Measurements from ENCODE around the gene PKD1.
"Not testable (repeated sequence)": the region's sequence is repeated elsewhere in the genome, so short reads cannot be mapped to it uniquely, and the experiment has no call there.

The PKD1 gene

DNA sequence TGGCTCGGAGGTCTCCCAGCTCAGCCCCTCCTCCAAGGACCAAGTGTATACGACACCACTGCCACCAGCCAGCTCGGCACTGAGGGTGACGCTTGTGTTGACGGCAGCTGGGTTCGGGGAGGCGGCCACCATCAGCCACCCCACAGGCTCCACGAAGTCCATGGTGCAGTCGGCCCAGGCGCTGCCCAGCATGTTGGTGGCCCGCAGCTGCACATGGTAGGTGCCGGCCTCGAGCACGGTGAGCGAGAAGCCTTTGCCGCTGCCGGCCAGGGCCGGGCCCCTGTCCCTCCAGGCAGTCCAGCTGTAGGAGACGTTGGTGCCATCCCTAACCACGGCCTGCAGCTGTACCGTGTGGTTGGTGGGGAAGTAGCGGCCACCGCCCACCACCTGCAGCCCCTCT lies 25.8 kb downstream of the PKD1 start:
- H3K4me3 ChIP-seq (ENCODE audit: low read depth, low read length); DNase-seq (ENCODE audit: low read depth): not testable (repeated sequence)

DNA sequence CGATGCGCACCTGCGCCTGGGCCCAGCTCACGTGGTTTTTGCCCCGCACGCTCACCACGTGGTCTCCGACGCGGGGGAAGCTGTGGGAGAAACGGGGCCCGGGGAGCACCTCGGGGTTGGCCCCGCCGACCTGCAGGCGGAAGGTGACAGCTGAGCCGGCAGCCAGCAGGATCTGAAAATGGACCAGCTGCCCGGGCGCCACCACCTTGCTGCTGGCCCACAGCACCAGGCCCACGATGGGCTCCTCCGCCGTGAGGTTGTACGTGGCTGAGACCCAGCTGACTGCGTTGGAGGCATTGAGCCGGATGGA lies 26.5 kb downstream of the PKD1 start:
- DNase-seq (ENCODE audit: low read depth); H3K4me3 ChIP-seq (ENCODE audit: low read depth, low read length): not testable (repeated sequence)

DNA sequence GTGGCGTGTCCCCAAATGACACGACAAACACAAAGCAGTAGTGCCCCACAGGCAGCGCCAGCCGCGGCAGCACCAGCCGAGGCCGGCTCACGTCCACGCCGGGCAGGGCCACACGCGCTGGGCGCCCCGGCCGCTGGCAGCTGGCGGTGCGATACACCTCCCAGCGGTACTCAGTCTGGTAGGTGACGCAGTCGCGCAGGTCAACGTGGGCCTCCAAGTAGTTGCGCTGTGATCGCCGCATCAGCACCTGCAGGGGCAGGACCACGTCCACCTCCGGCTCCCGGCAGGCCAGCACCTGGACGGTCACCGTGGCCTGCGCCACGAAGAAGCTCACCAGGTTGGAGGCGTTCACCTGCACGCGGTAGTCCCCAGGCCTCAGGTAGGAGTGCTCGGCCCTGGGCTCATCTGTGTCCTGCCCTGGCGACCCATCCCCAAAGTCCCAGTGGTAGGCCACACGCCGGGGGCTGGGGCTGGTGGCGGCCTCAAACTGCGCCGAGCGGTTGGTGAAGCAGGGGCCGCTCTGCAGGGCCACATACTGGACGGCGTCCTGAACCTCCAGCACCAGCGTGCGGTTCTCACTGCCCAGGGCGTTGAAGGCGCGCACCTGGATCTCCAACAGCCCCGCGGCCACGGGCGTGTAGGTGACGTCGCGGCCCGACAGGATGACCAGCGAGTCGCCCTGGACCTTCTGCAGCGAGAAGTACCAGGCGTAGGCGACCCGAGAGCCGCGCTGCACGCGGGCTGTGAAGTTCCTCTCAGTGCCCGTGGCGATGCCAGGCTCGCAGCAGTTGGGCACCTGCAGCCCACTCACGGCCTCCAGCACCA lies 27.0 kb downstream of the PKD1 start:
- DNase-seq (ENCODE audit: low read depth); H3K4me3 ChIP-seq (ENCODE audit: low read depth, low read length): not testable (repeated sequence)

DNA sequence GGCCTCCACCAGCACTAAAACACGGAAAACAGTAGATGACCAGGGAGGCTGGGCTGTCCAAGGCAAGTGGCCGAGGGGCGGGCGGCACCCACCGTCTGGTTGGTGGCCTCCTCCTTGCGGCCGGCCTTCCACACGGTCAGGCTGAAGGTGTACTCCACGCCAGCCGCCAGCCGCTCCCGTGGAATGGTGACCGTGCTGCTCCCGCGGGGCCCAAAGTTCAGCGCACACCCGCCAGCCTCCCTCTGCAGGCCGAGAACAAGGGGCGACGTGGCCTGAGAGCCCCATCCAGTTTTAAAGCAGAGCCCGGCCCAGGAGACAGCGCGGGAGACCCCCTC lies 27.9 kb downstream of the PKD1 start:
- DNase-seq (ENCODE audit: low read depth); H3K4me3 ChIP-seq (ENCODE audit: low read depth, low read length): not testable (repeated sequence)

DNA sequence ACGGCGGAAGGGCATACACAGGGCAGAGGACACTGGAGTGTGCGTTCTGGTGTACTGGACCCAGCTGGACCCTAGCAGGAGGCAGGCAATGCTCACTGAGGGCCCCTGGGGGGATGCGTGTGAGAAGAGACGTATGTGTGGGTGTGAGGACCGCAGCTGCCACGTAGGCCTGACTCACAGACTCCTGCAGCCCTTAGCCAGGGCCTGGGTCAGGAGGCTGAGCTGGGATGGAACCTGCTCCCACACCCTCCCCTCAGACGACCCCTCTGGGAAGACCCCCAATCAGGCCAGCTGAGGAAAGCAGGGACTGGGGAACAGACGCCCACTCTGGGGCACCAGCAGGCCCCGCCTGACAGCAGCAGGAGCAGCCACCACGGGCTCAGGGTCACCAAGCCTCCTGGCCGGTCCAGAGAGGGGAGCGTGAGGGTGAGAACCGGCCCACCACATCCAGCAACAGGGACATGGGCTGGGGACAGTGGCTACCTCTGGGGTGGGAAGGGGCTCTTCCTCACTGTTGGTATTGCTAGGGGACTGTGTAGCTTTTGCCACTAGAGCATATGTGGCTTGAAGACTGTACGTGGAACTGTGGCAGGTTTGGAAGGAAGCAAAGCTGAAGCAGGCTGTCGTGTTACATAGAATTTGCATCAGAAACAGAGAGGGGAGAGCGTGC lies 28.4 kb downstream of the PKD1 start:
- not testable (repeated sequence) for H3K4me3 ChIP-seq (ENCODE audit: low read depth, low read length); DNase-seq (ENCODE audit: low read depth)

DNA sequence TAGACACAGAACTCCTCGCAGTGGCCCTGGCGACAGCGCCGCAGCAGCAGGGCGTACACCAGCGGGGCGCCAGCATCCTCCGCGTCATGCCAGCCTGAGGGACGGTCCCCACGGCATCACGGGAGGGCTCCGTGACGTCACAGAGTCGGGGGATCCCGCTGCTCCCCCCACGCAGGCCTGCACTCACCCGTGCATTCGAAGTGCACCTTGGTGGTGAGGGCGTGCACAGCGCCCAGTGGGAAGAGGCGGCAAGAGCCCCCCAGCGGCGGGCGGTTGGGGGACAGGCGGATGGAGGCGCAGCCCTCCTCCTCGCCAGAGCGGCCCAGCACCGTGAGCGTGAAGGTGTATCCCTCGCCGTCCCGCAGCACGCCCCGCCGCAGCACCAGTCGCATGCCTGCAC lies 29.5 kb downstream of the PKD1 start:
- not testable (repeated sequence) for DNase-seq (ENCODE audit: low read depth); H3K4me3 ChIP-seq (ENCODE audit: low read depth, low read length)

DNA sequence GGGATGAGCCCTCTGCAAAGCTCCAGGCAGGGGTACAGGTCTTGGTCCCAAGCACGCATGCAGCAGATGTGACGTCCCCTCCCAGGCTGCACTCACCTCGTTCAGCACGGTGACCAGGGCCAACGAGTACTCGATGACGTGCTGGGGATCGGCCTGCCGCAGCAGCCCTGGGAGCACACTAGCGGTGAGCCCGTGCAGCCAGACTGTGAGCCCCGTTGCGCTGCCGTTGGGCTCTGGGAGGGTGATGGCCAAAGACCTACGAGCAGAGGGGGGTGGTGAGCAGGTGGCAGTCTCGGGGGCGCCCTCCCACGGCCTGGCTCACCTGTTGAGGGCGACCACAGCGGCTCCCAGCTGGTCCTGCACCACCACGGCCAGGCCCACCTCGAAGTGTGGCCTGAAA lies 29.9 kb downstream of the PKD1 start:
- DNase-seq (ENCODE audit: low read depth): not testable (repeated sequence)

DNA sequence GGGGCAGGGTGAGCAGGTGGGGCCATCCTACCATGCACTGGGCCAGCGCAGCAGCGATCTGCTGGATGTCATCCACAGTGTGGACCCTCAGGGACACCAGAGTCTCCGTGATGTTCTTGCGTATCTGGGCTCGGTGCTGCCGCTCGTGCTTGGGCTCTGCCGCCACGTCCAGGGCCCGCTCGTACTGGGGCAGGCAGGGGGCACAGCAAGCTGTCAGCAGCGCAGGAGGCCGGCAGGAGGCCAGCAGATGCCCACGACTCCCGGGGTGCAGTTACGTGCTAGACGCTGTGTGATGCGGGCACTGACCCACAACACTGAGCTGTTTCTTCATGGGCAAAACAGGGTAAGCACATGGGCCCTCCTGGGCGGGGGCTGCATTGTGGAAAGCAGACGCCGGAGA lies 30.4 kb downstream of the PKD1 start:
- DNase-seq (ENCODE audit: low read depth); H3K4me3 ChIP-seq (ENCODE audit: low read depth, low read length): not testable (repeated sequence)

More for the DNA sequence above, 29.9 kb downstream of the PKD1 start:
- not testable (repeated sequence) for H3K4me3 ChIP-seq (ENCODE audit: low read depth, low read length)

DNA sequence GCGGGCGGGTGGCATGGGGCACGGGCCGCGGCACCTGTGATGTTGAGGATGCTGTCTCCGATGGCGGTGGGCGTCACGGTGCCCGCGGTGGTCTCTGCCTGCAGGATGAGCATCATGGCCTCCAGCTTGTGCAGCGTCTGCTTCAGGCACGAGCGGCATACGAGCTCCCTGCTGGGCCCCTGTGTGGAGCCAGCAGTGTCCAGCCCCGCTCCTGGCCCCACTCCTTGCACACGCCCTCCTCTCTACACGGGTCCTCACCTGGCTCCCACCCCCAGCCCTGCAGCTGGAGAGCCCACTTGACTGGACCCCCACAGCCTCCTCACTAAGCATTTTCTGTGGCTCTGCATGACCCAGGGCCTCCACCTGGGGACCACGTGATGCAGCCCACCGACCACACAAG lies 31.2 kb downstream of the PKD1 start:
- not testable (repeated sequence) for H3K4me3 ChIP-seq (ENCODE audit: low read depth, low read length); DNase-seq (ENCODE audit: low read depth)

DNA sequence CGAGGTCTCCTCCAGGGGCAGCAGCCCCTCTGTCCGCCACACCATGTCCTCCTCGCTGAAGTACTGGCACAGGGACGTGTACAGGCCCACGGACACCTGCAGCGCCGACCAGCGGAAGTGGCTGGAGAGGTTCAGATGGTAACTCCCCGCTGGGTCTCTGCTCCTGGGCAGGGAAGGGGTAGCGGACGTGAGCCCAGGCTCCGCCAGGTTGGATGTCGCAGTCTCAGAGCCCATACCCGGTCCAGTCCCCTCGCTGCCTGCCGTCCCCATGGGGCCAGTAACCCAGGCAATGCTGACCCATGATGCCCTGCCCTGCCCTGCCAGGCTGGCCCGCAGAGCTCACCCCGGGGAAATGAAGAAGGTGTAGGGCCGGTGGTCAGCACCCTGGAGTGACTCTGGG lies 33.2 kb downstream of the PKD1 start:
- DNase-seq (ENCODE audit: low read depth): no peak
- no peak overlapping the region for H3K4me3 ChIP-seq (ENCODE audit: low read depth, low read length)

DNA sequence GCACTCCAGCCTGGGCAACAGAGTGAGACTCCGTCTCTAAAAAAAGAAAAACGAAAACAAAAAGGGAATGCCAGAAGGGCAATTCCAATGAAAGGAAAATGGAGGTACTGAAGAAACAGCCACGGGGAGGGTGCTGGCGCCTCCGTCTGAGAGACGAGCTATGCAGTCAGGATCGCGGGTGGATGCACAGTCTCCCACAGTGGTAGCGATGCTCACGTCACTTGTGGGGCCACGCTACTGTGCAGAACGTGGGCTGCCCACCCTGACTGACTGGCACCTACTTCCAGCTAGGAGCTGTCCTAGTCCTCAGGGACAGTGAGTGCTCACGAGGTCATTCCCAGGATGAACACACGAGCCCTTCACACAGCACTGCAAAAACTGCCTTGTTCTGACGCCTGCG lies 34.1 kb downstream of the PKD1 start:
- not testable (repeated sequence) for H3K4me3 ChIP-seq (ENCODE audit: low read depth, low read length); DNase-seq (ENCODE audit: low read depth)

More for the DNA sequence above, 33.2 kb downstream of the PKD1 start:
- TF ChIP-seq, protein P1, sequence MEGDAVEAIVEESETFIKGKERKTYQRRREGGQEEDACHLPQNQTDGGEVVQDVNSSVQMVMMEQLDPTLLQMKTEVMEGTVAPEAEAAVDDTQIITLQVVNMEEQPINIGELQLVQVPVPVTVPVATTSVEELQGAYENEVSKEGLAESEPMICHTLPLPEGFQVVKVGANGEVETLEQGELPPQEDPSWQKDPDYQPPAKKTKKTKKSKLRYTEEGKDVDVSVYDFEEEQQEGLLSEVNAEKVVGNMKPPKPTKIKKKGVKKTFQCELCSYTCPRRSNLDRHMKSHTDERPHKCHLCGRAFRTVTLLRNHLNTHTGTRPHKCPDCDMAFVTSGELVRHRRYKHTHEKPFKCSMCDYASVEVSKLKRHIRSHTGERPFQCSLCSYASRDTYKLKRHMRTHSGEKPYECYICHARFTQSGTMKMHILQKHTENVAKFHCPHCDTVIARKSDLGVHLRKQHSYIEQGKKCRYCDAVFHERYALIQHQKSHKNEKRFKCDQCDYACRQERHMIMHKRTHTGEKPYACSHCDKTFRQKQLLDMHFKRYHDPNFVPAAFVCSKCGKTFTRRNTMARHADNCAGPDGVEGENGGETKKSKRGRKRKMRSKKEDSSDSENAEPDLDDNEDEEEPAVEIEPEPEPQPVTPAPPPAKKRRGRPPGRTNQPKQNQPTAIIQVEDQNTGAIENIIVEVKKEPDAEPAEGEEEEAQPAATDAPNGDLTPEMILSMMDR (IDR thresholded peaks at IDR 0.05; ENCODE audit: insufficient read depth, low read depth, low read length, missing control alignments): no peak

DNA sequence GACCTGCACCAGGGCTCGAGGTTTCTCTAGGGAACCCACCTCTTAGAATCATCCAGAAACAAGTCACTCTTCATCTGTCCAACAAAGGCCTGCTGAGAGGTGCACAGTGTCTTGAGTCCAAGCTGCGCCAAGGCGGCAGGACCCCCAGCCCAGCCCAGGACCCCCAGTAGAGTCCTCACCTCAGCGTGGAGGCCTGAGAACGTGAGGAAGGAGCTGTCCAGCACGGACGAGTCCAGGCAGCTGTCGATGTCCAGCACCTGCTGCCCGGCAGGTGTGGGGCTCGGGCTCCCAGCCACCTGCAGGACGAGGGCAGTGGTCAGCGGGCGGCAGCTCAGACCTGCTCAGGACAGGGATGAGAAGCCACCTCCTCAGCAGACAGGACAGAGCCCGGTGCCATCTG lies 38.0 kb downstream of the PKD1 start:
- DNase-seq (ENCODE audit: low read depth): not testable (repeated sequence)

DNA sequence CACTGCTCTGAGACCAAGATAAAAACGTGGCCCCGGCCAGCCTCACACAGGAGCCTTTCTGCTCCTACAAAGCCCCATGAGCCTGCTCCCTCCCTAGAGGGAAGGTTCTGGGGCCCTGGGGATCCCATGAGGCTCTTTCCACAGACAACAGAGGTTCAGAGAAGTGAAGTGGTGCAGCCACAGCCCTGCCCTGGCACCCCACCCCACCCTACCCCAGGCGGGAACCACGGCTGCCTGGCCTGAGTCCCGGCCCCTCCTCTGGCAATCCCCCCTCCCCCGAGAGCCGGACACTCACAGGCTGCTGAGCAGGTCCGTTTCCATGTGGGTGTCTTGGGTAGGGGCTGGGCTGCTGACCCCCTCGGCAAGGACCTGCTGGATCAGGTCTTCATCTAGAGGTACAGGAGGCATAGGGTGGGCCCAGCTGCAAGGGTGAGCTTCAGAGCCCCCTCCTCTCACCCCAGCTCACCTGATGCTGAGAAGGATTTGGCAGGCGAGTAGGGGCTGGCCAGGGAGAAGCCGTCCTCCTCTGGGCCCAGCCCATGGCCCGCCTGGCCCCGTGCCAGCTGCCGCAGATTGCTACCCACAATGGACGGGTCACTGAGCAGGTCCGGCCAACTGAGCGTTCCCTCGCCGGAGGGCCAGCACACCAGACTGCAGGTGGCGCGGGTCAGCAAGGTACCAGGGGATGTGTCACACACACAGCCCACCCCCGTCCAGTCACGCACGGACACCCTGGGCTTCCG lies 38.7 kb downstream of the PKD1 start:
- TF ChIP-seq, protein P1 (IDR thresholded peaks at IDR 0.05; ENCODE audit: insufficient read depth, low read depth, low read length, missing control alignments): no peak
- H3K4me3 ChIP-seq (ENCODE audit: low read depth, low read length): no peak overlapping the region
- no peak for DNase-seq (ENCODE audit: low read depth)

More for the DNA sequence above, 38.0 kb downstream of the PKD1 start:
- not testable (repeated sequence) for H3K4me3 ChIP-seq (ENCODE audit: low read depth, low read length)
